Measurements from ENCODE around the gene TAAR1. TPM values are rescaled to one million over a fixed set of nuclear protein-coding genes. Genes with fewer than 3 reads are reported as not detected.

Gene TAAR1
- total RNA-seq, 1 experiment from 2014 or later: not detected

DNA sequence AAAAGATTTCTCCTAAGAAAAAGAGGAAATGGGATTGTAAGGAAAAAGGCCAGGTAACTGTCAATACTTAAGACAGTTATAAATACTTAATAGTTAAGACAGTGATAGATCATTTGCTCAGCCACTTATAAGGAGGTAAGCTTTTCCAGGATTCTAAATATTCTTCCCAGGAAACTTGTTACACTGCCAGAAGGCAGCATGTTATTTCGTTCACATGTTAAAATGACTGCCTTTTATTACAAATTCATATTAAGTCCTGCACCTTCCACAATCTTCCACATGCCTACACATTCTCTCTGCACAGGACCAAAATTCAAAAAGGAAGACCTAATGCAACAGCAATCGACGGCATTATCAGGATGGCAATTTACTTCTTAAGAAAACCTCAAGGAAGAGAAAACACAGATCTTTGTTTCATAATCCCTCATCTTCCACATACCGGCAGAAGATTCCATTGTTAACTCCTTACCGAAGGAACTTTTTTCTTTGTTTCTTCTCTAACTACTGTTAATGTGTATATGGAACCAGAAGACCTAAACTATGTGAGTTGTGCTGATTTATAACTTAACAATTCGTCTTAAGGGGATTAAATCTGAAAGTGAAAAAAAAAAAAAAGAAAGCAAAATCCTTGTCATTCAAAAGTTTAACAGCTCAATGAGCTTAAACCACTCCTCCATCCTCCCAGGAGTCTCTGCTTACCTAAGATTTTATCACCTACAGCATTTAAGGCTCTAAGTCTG is 35.7 kb downstream of the TAAR1 start:
- no CpG with 5 or more reads among the region's 6 CpGs for WGBS (ENCODE audit: extremely low coverage, insufficient read length, low lambda C conversion rate)
- H2BK120ac ChIP-seq (ENCODE audit: low read depth, low read length, poor library complexity, severe bottlenecking): no peak overlapping the region

More for the DNA sequence above, 35.7 kb downstream of the TAAR1 start:
- TF ChIP-seq CTCF (conservative IDR thresholded peaks at IDR 0.05): no peak
- Histone ChIP-seq H3K79me2 (ENCODE audit: insufficient read depth, low read length) (no peaks in the 10 kb centered on the region), H2BK15ac (ENCODE audit: low read depth, low read length) (no peak overlapping the region), H3K4me1 (ENCODE audit: insufficient read depth, low read length) (no peaks in the 10 kb centered on the region), H3K14ac (ENCODE audit: insufficient read depth, low read length) (no peak overlapping the region), H3K9me3 (ENCODE audit: control insufficient read depth, low read depth, low read length) (no peaks in the 10 kb centered on the region), H3K27me3 (ENCODE audit: insufficient read depth, low read length) (no peaks in the 10 kb centered on the region), H2BK12ac (ENCODE audit: insufficient read length, low read depth, low read length) (no peak overlapping the region), H4K91ac (ENCODE audit: insufficient read length, low read depth, low read length) (no peak overlapping the region), H2BK20ac (ENCODE audit: low read depth, low read length, poor library complexity, severe bottlenecking) (no peak overlapping the region), H3T11ph (ENCODE audit: low read length) (no peak overlapping the region), H4K8ac (replicated peaks; ENCODE audit: insufficient read length, low read depth, low read length) (no peak overlapping the region), H3K23ac (ENCODE audit: insufficient read length, low read depth, low read length) (no peak overlapping the region), H2AFZ (ENCODE audit: low read length) (peak overlapping the region; percentile 56), H3K56ac (ENCODE audit: insufficient read length, low read depth, low read length) (no peak overlapping the region), H3K9ac (ENCODE audit: extremely low read depth, insufficient read length, low read length) (no peak overlapping the region), H4K20me1 (ENCODE audit: control insufficient read depth, insufficient read depth, insufficient read length) (no peaks in the 10 kb centered on the region), H3K4ac (ENCODE audit: low read depth, low read length) (no peak overlapping the region), H3K23me2 (ENCODE audit: insufficient read length, low read depth, low read length, poor library complexity, severe bottlenecking) (no peaks in the 10 kb centered on the region), H2BK5ac (ENCODE audit: insufficient read length, low read length) (no peak overlapping the region), H4K5ac (ENCODE audit: insufficient read length, low read depth, low read length) (no peak overlapping the region), H3K4me2 (ENCODE audit: insufficient read depth, insufficient read length, low read length) (no peak overlapping the region), H3K18ac (ENCODE audit: insufficient read length, low read depth, low read length) (no peak overlapping the region), H3K79me1 (ENCODE audit: insufficient read depth, low read depth, low read length, poor library complexity, severe bottlenecking) (no peaks in the 10 kb centered on the region), H2AK5ac (ENCODE audit: insufficient read length, low read length) (no peak overlapping the region), H3K27ac (ENCODE audit: insufficient read length, low read depth, low read length) (no peak overlapping the region)
- Mint-ChIP-seq H3K4me1 (peaks cover 7 to 9% of the 10 kb centered on the region in 2 experiments), H3K4me3 (no peak overlapping the region), H3K27me3 (ENCODE audit: low read depth) (no peaks in the 10 kb centered on the region; the same call in 1 of the 2 replicates), H3K36me3 (ENCODE audit: insufficient read depth in 1 of 3, low read depth in 3 of 3) (no peaks in the 10 kb centered on the region; a peak in 1 of 7 replicates), H3K27ac (peak overlapping the region in 1 of 3 experiments; percentile 27; a peak in 1 of 7 replicates), H3K9me3 (peaks cover 0 to 6% of the 10 kb centered on the region in 2 experiments; a peak in 3 of 5 replicates)
- DNase-seq: no peak
